ENCODE measurements around the gene DOK7.

GRCh38 chr4:3424522-3425095 lies 38.5 kb upstream of the DOK7 start:
- TF ChIP-seq CTCF (optimal IDR thresholded peaks at IDR 0.05 in 1 of 3, IDR thresholded peaks at IDR 0.05 in 1 of 3, conservative IDR thresholded peaks at IDR 0.05 in 1 of 3; ENCODE audit: extremely low read depth in 1 of 3, insufficient read depth in 2 of 3, low read length in 3 of 3) (no peak), EZH2 (IDR thresholded peaks at IDR 0.05; ENCODE audit: low read length) (no peak)
